NCI-H2171 treated with DMSO at 0.1 percent for 48 hours (cell line): ENCODE results near the gene EBI3.
"Not testable (repeated sequence)": the region's sequence is repeated elsewhere in the genome, so short reads cannot be mapped to it uniquely, and the experiment has no call there.

Experiments used
- DNase-seq: peaks from one replicate; lab custom pipeline; 2025; lab: John Stamatoyannopoulos, UW

The EBI3 gene

DNA sequence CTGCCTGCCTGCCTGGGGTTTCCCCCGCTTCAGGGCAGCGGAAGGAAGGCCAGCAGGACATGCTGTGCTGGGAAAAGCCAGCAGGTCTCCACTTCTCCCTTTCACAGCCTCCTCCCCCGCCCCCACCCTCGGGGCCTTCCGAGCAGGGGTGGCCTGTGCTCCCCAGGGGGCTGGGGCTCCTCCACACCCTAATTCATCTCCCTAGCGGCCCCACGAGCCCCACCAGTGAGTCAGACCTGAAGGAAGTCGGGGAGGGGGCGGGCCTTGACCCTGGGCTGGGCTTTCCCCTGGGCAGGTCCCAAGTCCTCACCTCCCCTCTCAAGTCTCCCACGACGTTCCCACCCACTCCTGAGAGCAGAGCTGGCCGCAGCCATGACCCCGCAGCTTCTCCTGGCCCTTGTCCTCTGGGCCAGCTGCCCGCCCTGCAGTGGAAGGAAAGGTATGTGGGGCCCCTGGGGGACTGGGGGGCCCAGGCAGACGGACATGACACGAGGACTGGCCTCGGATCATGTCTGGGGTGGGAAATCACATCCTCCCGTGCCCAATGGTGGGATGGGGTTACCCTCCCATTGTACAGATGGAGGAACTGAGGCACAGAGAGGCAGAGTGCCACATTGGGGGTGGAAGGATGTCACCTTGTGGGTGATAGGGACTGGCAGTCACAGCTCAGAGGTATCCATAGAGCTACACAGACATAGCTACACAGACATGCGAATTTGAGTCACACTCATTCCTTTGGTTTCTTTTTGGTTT, at the start of gene EBI3:
EBI3 (plus strand) TSS at position 345 of the 753 bp plus-strand sequence; CDS start at position 373, 28 bp downstream.
- peak; percentile 7 for DNase-seq

DNA sequence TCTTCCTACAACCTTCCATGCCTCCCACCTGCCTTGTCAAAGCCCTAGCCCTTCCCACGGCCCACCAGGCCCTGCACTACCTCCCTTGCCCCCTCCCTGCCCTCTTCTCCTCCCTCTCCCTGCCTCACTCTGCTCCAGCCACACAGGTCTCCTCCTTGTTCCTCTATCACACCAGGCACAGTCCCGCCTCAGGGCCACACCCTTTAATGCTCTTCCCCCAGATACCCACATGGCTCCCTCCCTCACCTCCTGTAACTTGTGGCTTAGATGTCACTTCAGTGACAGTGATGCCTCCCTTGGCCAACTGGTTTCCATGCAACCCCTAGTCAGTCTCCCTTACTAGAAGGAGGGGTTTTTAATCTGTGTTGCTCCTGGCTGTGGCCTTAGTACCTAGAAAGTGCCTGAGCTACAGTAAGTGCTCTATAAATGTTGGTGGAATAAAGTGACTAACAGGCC, 48.2 kb upstream of the EBI3 start:
- no peak for DNase-seq

DNA sequence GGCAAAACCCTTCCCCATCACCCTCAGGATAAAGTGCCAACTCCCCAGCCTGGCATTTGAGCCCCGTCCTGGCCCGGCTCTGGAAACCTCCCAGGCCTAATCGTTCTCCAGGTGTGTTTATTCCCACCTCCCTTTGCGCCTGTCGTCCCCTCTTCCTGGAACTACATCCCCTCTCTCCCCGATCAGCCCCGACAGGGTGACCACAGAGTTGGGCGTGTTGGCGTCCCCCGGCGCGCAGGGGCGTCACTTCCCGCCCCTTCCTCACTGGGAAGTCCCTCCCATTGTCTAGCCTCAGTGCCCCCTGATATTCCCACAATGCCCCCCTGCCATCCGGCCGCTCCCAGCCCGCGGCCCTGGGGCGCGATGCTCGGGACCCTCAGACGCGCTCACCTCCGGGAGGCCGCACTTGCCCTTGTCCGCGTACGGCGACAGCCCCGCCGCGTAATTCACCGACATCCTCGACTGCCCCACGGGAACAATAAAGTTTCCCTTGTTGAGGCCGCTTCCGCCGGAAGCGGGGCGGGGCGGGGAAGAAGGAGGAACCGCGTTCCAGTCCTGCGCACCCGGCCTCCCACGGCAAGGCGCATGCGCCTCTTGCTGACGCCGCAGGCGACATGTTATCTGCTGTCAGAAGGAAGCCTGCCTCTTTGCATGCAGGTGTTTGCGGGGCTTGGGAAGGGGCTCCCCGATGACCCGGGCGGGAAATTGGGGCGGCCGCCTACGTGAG, 47.1 kb upstream of the EBI3 start, which contains the start of the genes ANKRD24 and SIRT6:
ANKRD24 (plus strand) TSS at position 606 of the 727 bp plus-strand sequence. CDS start 3,737 bp downstream, outside the sequence.
SIRT6 (minus strand) TSS at position 480 of the 727 bp plus-strand sequence; CDS start at position 456, 24 bp downstream.
- peak; percentile 92 for DNase-seq

DNA sequence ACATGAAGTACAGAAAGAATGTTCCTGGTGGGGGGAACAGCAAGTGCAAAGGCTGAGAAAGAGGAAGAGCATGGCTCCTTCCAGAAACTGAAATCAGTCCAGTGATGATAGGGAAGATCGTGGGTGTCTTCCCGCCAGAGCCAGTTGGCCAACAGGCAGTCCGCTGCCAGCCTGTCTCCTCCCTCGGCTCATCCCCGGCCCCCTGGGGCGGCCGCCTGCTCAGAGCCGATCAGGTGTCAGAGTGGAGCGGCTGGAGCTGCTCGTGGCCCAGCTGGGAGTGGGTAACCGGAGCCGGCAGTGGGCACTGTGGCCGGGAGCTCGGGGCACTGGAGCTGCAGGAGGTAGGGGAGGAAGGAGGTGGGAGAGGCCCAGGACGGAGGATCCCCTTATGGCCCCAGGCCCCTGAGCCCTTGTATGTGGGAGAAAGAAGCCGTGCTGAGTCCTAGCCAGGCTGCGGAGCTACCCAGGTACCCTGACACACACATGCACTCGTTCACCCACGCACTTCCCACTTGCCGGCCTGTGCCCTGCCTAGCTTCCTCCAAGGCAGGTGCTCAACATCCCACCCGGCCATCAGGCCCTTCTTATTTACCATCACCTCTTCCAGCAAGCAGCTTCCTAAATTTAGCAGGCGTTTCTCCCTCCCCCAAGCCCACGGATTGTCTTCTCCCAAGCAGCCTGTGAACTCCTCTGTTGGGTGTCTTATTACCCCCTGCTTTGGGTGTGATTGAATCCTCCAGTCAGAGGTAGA, 45.2 kb upstream of the EBI3 start:
- peak; percentile 95 for DNase-seq

DNA sequence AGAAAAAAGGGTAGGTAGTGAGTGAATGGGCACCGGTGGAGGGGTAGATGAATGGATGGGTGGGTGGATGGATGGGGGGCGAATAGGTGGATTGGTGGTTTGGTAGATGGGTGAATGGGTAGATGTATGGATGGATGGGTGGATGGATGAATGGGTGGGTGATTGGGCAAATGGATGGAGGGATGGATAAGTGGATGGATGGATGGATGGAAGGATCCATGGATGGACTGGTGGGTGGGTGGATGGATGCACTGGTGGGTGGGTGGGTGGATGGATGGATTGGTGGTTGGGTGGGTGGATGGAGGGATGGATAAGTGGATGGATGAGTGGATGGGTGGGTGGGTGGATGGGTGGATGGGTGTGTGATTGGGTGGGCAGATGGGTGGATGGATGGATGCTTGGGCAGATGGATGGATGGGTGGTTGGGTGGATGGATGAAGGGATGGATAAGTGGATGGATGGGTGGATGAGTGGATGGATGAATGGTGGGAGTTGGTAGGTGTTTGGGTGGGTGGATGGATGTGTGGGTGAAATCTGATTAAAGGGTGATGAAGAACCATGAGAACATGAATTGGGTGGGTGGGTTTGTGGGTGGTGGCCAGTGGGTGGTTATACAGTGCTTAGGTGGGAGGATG, 44.5 kb upstream of the EBI3 start:
- DNase-seq = no peak

DNA sequence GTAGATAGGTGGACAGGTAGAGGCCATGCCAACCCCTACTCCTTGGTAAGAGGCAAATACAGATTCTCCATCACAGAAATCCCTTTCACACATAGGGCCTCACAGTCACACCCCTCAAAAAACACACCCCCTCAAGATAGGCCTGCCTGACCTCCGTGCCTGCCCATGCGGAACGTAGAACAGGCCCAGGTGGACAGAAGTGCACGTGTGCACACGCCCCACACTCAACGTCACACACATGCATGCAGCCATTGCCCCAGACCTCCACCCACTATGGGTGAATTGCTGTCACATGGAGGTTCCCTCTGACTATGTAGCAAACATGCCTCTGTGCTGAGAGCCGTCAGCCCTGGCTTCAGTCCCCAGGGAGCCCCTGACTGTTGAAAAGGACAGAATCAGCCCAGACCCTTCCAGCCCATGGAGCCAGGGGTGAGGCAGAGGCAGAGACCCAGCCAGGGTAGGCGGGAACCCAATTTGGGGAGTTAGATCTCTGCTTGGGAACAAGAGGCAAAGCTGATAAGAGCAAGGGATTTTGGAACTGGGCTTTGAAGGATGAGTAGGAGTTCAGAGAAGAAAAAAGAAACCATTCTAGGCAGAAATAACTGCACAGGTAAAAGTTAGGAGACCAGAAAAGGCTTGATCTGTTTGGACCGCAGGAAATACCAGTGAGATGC, 43.8 kb upstream of the EBI3 start:
- no peak for DNase-seq

DNA sequence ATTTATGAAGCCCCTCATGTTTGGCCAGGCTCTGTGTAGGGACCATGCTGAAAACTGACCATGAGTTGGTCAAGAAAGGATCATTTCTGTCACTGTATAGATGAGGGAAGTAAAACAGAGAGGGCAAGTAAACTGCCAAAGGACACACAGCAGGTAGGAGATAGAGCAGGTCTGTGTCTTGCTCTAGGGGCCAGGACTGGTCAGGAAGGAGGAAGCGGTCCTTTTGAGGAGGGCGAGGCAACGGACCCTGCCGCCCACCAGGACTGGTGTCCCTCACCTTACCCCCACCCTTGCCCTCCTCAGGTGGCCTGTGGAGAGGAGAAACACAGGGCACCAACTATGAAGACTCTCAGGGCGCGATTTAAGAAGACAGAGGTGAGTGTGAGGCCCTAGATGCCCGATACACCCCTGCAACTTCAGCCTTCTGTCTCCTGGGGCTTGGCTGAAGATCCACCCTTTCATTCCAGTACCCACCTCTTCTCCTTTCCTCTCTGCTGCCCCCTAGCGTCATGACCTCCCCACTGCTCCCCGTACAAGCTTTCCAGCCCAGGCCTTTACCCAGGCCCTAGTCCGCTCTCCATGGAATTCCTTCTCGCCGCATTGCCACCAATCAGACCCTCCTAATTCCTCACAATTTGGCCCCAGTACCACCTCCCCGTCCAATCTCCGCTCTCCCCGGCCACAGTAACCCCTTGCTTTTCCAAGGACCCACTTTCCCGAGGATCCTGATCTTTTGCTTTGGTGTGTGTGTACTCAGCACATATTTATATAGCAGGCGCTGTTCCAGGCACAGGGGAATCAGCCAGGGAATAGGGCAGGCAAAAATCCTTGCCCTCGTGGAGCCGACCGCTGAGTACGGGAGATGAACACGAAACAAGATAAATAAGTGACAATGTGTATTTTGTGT, 43.0 kb upstream of the EBI3 start:
- peak; percentile 77 for DNase-seq

DNA sequence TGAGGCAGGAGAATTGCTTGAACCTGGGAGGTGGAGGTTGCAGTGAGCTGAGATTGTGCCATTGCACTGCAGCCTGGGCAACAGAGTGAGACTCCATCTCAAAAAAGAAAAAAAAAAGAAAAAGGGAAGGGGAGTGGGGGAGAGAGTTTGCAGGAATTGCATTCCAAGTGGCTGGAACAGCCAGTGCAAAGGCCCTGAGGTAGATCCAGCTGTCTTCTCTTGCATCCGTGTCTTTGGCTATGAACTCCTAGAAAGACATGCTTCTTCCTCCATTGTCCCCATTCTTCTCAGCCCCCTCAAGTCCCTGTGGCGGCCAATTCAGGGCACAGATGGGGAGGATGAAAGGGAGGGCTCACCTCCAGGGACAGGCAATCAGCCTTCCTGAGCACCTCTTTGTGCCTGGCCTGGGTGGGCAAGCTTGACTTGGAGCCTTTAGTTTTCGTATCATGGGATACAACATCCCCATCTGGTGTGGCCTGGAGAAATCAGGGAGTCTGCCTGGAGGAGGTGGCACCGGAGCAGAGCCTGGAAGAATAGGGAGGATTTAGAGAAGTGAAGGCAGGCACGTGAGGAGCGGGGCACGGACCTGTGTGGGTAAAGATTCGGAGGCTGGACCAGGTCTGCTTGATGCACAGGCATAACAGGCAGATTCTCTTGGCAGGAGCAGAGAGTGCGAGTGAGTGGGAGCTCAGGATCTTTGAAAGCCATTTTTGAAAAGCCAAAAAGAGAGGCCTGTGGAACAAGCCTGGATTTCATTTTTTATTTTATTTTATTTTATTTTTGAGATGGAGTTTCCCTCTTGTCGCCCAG, 41.8 kb upstream of the EBI3 start:
- DNase-seq = no peak

DNA sequence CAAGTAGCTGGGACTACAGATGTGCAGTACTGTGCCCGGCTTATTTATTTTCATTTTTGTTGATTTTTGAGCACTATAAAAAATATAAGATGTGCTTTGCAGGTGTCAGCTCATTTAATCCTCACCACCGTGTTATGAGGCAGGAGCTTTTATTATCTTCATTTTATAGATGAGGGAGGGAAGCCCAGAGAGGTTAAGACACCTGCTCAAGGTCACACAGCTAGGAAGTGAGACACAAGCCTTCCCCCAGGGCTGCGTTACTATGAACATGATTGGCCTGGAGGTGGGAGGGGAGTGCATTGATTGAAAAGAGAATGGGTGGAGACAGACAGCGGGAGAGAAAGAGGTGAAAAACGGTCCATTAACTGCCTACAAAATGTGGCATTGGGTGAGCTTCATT, 39.7 kb upstream of the EBI3 start:
- no peak for DNase-seq

DNA sequence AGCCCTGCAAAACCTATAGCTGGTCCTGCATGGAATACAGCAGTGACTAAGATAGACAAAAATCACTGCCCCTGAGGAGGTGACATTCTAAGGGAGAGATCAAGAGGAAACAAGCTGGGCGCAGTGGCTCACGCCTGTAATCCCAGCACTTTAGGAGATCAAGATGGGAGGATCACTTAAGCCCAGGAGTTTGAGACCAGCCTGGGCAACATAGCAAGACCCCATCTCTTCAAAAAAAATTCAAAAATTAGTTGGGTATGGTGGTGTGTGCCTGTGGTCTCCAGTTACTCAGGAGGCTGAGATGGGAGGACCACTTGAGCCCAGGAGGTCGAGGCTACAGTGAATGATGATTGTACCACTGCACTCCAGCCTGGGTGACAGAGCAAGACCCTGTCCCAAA, 36.8 kb upstream of the EBI3 start:
- DNase-seq = not testable (repeated sequence)

DNA sequence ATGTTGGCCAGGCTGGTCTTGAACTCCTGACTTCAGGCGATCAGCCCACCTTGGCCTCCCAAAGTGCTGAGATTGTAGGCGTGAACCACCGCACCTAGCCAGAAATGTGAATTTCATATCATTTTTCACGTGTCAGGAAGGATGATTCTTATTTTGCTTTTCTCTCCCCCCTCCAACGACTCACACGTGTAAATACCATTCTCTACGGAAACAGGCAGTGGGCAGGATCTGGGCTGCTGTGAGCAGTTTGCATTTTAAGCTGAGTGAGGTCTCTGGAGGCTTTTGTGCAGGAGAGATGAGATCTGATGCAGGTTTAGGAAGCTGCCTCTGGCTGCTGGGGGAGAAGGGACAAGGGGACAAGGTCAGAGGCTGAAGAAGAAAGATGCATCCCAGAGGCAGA, 35.0 kb upstream of the EBI3 start:
- DNase-seq = no peak

DNA sequence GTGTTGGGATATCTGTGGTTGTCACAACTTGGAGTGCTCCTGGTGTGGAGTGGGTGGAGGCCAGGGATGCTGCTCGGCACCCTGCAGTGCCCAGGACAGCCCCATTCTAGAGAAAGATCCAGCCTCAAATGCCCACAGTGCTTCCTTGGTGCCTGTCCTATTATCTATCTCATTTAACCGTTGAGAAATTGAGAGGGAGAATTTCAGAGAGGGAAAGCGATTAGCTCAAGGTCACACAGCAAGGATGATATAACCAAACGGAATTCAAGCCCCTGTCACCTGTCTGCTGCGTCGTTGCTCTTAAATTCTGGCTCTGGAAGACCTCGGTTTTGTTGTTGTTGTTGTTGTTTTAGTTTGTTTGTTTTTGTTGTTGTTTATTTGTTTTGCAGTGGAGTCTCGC, 33.3 kb upstream of the EBI3 start:
- no peak for DNase-seq

DNA sequence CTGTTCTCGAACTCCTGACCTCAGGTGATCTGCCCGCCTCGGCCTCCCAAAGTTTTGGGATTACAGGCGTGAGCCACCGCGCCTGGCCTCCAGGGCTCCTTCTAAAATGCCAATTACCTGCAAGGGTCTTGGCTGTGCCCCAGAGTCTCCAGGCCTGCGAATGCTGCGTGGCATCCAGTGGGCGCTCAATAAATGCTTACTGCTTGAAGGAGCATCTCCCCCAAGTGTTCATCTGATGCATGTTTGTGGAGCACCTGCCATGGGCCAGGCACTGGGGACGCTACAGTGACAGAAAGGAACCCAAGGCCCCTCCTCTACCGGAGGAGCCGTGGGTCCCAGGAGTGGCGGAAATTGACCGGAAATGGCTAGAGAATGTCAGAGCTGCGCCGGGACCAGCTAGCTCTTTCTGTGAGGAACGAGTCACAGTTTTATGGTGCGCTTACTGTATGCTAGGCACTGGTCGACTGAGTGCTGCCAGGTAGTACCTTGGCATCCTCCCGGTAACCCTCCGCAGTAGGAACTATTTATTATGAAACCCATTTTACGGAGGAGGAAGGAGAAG, 32.7 kb upstream of the EBI3 start:
- DNase-seq = no peak

DNA sequence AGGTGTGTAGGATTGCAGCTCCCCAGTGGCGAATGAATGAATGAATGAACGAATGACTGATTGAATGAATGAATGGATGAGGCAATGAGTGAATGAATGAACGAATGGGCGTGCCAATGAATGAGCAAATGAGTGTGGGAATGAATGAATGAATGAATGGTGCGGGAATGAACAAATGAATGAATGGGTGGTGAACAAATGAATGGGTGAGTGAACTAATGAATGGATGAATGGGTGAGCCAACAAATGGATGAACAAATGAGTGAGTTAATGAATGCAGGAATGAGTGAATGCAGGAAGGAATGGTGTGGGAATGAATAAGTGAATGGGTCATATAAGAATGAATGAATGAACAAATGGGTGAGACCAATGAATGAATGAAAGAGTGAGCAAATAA, 32.1 kb upstream of the EBI3 start:
- DNase-seq = no peak

DNA sequence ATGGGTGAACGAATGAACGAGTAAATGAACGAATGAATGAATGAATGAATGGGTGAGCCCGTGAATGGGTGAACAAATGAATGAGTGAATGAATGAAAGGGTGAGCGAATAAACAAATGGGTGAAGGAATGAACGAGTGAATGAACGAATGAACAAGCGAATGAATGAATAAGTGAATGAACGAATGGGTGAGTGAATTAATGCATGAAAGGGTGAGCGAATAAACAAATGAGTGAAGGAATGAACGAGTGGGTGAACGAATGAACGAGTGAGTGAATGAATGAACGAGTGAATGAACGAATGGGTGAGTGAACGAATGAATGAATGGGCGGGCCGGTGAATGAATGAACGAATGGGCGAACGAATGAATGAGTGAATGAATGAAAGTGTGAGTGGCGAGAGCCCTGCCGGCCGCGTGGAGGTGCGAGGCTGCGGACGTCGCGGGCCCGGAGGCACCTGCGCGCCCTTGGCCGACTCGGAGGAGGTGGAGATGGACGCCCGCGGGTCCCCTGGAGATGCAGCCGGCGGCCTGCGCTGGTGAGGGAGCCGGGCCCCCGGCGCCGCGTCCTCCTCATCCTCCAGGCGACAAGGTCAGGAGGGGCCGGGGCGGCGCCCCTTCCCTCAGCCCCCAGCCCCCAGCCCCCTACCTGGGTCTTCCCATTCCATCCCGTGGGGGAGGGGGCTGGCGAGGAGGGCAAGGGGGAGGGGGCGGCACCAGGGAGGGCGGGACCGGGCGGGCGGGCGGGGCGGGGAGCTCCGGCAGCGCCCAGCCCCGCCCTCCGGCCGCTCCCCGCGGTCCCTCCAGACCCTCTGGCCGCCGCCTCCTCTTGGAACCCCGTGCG, 31.5 kb upstream of the EBI3 start:
- peak; percentile 22 for DNase-seq

DNA sequence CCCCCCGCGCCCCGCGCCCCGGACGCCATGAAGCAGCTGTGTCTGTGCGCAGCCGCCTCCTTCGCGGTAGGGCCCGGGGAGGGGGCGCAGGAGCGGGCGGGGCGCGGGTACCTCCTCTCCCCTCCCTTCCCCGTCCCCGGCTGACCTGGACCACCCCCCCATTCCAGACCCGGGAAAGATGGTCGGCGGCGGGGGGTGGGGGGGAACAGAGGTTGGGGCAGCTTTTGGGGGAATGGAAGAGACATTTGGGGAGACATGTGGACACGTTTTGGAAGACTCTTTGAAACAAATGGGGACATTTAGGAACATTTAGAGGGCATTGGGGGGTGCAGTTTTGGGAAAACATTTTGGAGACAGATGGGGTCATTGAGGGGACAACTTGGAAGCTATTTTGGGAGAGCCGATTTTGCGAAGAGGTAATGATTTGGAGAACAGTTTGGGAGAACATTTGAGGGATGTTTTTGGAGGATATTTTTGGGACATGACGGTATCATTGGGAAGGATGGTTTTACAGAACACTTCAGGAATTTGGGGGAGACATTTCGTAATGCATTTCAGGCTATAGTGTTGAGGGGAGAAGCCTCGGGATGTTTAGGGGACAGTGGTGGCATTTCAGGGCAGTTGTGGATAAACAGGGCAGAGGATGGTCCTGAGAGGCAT, 30.7 kb upstream of the EBI3 start:
- no peak for DNase-seq

DNA sequence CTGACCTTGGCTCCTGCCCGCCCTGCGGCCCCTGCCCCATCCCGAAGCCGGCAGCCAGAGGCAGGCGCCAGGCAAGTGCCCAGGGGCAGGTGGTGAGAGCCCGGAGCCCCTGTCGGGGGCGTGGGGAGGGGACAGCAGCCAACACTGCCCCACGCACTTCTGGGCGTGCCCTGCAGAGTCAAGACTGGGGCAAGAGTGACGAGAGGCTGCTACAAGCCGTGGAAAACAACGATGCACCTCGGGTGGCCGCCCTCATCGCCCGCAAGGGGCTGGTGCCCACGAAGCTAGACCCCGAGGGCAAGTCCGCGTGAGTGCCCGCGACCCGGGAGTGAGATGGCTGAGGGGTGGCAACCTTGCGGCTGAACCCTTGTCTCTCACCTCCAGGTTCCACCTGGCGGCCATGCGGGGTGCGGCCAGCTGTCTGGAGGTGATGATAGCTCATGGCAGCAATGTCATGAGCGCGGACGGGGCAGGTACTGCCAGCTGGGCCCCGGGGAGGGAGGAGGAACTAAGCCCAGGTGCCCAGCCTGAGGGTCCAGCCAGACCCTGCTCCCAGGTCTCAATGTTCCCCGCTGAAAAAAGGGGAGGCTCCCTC, 29.5 kb upstream of the EBI3 start:
- no peak for DNase-seq
